NOMO-1 (cell line): ENCODE measurements around the gene SLC6A5.
"Not testable (repeated sequence)": the region's sequence is repeated elsewhere in the genome, so short reads cannot be mapped to it uniquely, and the experiment has no call there.

Source experiments
- DNase-seq, 2 experiments: peaks; one replicate each; lab custom pipeline; 2025; ENCODE audit not compliant: unreplicated experiment in 2 of 2; lab: John Stamatoyannopoulos, UW

The SLC6A5 gene

GRCh38 chr11:20599221-20600019 lies at the start of gene SLC6A5:
Gene SLC6A5 (plus strand): TSS chr11:20599608. CDS start chr11:20599673, 65 bp downstream.
- DNase-seq, result peak in 1 of 2 experiments; percentile 35

- no peak for DNase-seq
Observed at GRCh38 chr11:20551096-20551495, 48.3 kb upstream of the SLC6A5 start.

DNA sequence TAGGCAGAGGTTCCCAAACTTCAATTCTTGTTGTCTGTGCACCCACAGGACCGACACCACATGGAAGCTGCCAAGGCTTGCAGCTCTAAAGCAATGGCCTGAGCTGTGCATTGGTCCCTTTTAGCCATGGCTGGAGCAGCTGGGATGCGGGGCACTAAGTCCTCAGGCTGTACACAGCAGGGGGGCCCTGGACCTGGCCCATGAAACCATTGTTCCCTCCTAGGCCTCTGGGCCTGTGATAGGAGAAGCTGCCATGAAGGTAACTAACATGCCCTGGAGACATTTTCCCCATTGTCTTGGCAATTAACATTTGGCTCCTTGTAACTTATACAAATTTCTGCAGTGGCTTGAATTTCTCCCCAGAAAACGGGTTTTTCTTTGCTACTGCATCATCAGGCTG lies 43.6 kb upstream of the SLC6A5 start:
- no peak for DNase-seq

DNA sequence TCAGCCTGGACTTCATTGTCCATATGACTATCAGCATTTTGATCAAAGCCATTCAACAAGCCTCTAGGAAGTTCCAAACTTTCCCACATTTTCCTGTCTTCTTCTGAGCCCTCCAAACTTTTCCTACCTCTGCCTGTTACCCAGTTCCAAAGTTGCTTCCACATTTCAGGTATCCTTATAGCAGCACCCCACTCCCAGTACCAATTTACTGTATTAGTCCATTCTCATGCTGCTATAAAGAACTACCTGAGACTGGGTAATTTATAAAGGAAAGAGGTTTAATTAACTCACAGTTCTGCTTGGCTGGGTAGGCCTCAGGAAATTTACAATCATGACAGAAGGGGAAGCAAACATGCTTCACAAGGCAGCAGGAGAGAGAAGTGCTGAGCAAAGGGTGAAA lies 43.0 kb upstream of the SLC6A5 start:
- DNase-seq, result not testable (repeated sequence)

GRCh38 chr11:20558741-20559140 lies 40.7 kb upstream of the SLC6A5 start:
- no peak for DNase-seq

DNA sequence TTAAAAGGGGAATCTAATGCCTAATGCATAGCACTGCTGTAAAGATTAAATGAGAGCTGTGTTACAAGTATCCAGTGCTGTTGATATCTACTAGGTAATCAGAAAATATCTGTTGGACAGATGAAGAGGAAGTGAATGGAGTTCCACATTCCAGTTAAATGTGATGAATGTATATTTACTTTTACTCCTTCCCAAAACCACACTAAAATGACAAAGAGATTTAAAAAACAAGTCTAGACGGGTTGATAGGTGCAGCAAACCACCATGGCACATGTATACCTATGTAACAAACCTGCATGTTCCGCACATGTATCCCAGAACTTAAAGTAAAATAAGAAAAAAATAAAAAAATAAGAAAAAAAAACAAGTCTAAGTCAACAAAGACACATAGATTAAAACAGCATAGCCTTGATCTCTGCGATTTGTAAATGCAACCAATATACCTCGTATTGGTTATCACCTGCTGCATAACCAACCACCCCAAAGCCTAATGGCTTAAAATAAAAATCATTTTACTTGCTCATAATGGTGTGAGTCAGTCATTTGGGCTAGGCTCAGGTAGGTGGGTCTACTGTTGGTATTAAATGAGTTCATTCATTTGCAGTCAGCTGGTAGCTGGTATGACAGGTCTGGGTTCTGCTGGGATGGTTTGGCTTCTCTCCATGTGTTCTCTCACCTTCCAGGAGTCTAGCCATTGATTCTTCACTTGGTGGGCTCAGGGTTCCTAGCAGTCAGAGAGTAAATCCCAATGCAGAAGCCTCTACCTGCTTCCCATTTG lies 39.7 kb upstream of the SLC6A5 start:
- DNase-seq, result no peak

GRCh38 chr11:20561915-20562314 lies 37.5 kb upstream of the SLC6A5 start:
- no peak for DNase-seq

DNA sequence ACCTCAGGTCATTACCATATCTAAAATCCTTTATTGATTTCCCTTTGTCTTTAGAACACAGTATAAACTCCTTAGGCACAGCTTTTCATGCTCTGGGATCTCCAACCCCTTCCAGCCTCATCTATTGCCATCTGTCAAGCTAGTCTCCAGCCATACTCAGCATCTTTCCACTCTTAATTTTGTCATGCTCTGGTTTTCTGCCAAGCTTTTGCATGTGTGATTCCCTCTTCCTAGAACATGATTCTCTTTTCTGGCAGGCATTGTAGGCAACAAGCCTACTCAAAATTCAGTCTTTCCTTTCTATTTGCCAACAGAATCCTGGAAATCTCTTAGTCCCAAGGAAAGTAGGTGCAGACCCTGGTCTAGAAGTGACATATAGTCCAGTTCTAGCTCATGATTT lies 35.5 kb upstream of the SLC6A5 start:
- DNase-seq, result no peak

GRCh38 chr11:20564846-20565635 lies 34.4 kb upstream of the SLC6A5 start:
- no peak for DNase-seq

- DNase-seq, result not testable (repeated sequence)
Observed at GRCh38 chr11:20566115-20566514, 33.3 kb upstream of the SLC6A5 start.

DNA sequence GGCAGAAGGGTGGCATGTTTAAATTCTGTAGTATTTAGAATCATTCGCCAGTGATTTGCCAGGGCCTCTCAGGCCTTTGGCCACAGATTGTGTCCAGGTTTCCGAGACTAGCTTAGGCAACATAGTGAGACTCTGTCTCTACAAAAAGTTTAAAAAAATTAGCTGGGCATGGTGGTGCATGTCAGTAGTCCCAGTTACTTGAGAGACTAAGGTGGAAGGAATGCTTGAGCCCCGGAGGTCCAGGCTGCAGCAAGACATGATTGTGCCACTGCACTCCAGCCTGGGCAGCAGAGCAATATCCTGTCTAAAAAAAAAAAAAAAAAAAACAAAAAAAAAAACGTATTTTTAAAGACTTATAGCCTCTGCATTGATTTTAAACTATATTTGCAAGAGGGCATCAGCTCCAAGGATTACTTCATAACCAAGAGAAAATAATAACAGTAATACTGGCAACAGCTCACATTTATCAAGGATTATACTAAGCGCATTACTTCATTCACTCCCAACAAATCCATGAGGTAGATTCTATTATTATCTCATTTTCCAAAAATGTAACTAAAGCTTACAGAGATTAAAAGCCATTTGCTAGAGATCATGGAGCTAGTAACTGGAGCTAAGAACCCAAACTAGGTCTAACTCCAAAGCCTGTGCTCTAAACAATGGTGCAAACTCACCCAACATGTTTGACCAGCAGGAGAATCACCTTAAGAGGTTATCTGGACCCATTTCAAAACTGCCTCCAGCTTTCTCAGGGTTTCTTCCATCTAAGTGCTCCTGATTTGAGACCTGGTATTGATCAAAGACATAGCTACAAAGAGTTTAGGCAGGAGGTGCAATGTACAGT lies 32.6 kb upstream of the SLC6A5 start:
- DNase-seq, result no peak

GRCh38 chr11:20579725-20580124 lies 19.7 kb upstream of the SLC6A5 start:
- not testable (repeated sequence) for DNase-seq

DNA sequence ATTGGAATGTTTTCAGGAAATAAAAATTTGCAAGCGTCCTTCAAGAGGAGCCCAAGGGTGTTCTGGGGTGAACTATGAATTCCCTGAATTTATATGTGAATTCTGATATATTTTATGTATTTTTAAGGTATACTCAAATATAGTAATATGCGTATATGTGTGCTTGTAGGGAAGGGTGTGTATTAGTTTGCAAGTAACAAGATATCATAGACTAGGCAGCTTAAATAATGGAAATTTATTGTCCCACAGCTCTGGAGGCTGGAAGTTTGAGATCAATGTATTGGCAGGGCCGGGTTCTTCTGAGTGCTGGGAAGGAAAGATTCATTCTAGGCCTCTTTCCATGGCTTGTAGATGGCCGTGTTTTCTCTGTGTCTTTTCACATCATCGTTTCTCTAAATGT lies 16.2 kb upstream of the SLC6A5 start:
- no peak for DNase-seq

DNA sequence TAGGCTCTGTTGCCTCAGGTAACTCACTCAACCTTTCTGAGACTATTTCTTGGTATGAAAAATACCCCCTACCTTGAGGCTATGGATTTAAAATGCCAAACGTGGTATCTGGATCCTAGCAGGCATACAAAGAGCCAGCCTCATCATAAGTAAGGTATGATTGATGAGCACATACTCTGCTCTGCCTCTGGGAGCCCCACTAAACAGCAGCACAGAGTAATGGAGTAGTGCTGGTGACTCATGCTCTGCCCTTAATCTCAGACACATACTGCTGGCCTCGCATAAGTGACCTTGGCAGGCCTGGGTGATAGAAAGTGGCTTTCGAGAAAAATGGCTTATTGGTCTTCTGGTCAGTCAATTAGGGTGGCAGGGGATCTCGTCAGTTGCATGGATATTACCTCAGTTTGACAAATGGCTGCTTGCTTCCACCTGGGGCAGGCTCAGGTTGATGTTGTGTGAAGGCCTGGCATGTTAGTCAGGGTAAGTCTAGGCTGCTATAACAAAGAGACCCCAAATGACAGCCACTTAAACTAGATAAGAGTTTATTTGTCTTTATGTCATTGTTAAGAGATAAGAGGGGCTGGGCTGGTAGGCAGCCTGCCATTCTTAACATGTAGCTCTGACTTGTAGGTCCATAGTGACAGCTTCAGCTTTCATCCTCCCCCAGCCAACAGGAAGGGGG lies 15.2 kb upstream of the SLC6A5 start:
- no peak for DNase-seq

DNA sequence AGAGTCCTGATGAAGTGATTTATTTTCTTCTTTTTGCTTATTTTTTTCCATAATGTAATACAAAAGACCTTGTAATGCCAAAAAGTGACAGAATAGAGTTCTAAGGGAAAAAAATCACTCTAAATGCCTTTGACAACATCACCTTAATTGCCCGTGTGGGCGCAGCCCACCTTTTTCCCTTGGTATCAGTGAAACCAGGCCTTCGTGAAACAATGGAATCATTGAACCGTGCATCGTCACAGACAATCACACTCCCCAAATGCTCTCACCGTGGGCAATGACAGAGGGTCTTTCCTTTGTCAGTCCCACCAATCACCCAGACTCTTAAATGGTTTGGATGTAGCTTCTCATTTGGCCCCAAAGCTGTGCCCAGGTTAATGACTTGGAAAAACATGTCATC lies 9.6 kb upstream of the SLC6A5 start:
- DNase-seq, result no peak

GRCh38 chr11:20590381-20590780 lies 9.0 kb upstream of the SLC6A5 start:
- no peak for DNase-seq

DNA sequence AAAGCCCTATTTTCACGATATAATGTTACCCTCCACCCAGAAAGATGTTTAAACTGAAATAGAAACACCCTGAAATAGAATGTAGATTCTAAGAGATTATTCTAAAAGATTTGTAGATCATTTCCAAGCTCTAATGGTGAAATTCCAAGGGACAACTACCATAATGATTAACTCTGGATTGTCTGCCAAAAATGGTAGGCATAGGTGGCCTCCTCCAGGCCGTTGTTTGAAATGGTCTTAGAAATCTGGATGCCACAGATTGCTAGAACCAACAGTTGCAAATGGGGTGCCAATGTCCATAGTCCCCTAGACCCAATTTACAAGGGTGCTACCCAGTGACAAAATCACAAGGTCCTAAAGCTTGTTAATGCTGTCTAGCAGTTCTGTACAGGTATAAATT lies 6.7 kb upstream of the SLC6A5 start:
- no peak for DNase-seq

DNA sequence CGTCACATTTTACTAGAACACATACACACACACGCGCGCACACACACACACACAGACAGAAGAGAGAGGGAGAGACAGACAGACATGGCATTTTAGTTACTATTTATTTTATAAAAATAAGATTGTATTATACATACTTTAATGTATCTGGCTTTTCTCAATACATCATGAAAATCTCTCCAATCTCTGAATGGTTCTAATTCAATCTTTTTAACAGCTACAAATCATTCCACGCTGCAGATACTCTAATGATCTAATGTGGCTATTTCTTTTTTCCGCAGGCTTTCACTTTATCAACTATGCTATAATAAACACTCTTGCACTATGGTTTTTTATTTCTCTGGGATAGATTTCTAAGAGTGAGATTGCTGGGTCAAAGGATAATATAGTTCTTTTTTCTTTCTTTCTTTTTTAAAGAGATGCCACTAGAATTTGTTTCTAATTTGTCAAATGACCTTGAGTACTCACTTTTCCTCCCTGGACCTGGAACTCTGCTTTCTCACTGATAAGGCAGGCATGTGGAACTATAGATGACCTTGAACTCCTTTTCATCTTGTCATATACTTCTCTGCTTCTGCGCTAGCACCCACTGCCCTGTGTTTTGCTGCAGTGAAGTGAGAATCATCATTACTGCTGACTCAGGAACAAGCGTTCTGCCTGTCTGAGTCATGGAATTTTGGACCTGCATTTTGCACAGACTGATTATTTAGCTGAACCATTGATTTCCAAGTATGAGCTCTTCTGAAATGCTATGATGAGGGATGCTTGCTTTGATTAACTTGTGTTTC lies 4.9 kb upstream of the SLC6A5 start:
- DNase-seq, result no peak

DNA sequence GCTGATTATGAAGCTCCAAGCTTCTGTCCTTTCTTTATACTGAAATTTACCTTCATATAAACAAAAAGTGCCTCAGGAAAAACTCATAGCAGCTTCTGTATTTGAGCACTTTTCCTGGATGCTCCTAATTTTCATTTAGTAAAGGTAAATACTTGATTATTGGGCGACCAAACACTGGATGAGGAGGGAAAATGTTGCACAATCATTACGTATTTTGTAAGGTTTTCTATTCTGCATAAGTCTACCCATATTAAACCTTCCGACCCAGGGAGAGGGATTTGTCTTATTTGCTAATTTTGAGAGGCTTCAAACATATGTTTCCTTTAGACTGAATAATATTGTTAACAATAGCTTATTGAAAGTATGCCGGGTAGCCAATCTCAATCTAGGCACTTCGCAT lies 4.3 kb upstream of the SLC6A5 start:
- DNase-seq, result no peak
